Mesothelial cell of epicardium (in vitro differentiated cells): ENCODE measurements around the gene TPRKB. TPM values are rescaled to one million over a fixed set of nuclear protein-coding genes. Genes with fewer than 3 reads are reported as not detected.
"Not testable (repeated sequence)": the region's sequence is repeated elsewhere in the genome, so short reads cannot be mapped to it uniquely, and the experiment has no call there.

Experiments used
- DNase-seq, 2 experiments: peaks; one replicate each; pipeline ENCODE4 v3.0.0; 2021; ENCODE audit warnings: low spot score in 2 of 2; ENCODE audit not compliant: unreplicated experiment in 2 of 2
- H3K27ac Mint-ChIP-seq: 2 replicates; pipeline ENCODE4 v1.8.0; 2021; ENCODE audit warnings: mixed read lengths
- H3K27me3 Mint-ChIP-seq: 2 replicates; pipeline ENCODE4 v1.8.0; 2021; ENCODE audit warnings: low read depth, mixed read lengths
- H3K36me3 Mint-ChIP-seq: 2 replicates; pipeline ENCODE4 v1.8.0; 2021; ENCODE audit warnings: mixed read lengths
- H3K4me1 Mint-ChIP-seq: 2 replicates; pipeline ENCODE4 v1.8.0; 2021; ENCODE audit warnings: mixed read lengths
- H3K4me3 Mint-ChIP-seq: 2 replicates; pipeline ENCODE4 v1.8.0; 2021; ENCODE audit warnings: mild to moderate bottlenecking, moderate library complexity, mixed read lengths
- H3K9me3 Mint-ChIP-seq: 2 replicates; pipeline ENCODE4 v1.8.0; 2021; ENCODE audit warnings: mixed read lengths
- CTCF ChIP-seq: fragments of 200-600 bp; sonication (generic); IDR thresholded peaks from one replicate; pipeline ENCODE4 v1.5.0; 2021; ENCODE audit warnings: antibody characterized with exemption; ENCODE audit not compliant: unreplicated experiment
- total RNA-seq: library from RNA; stranded (reverse); gene quantifications from 3 replicates; pipeline ENCODE4 v1.2.1, GENCODE V29; 2021

The TPRKB gene
- total RNA-seq, 1 donor from 2014 or later, result 35.0 TPM

GRCh38 chr2:73766349-73766748 lies 29.2 kb upstream of the TPRKB start:
- Mint-ChIP-seq H3K27ac (no peak overlapping the region), H3K36me3 (peaks cover 54% of the 10 kb centered on the region), H3K4me3 (no peak overlapping the region), H3K9me3 (no peaks in the 10 kb centered on the region), H3K27me3 (no peaks in the 10 kb centered on the region), H3K4me1 (no peaks in the 10 kb centered on the region)
- no peak for DNase-seq
- no peak for TF ChIP-seq CTCF

- peaks cover 53% of the 10 kb centered on the region for H3K36me3 Mint-ChIP-seq
- no peak for TF ChIP-seq CTCF
- no peaks in the 10 kb centered on the region for H3K9me3 Mint-ChIP-seq
- no peak for DNase-seq
- no peaks in the 10 kb centered on the region for H3K4me1 Mint-ChIP-seq
- H3K4me3 Mint-ChIP-seq, result no peak overlapping the region
- H3K27ac Mint-ChIP-seq, result no peak overlapping the region
- no peaks in the 10 kb centered on the region for H3K27me3 Mint-ChIP-seq
These were observed 27.8 kb upstream of the TPRKB start for GRCh38 chr2:73764945-73765344.

GRCh38 chr2:73762571-73762970 lies 25.4 kb upstream of the TPRKB start:
- H3K4me3 Mint-ChIP-seq, result no peak overlapping the region
- no peak for TF ChIP-seq CTCF
- H3K4me1 Mint-ChIP-seq, result peaks cover 4% of the 10 kb centered on the region
- no peak overlapping the region for H3K27ac Mint-ChIP-seq
- H3K36me3 Mint-ChIP-seq, result peaks cover 45% of the 10 kb centered on the region
- DNase-seq, result no peak
- no peaks in the 10 kb centered on the region for H3K9me3 Mint-ChIP-seq
- H3K27me3 Mint-ChIP-seq, result no peaks in the 10 kb centered on the region

- Mint-ChIP-seq H3K4me3 (no peak overlapping the region), H3K27me3 (no peaks in the 10 kb centered on the region), H3K4me1 (peaks cover 4% of the 10 kb centered on the region), H3K27ac (no peak overlapping the region), H3K36me3 (peaks cover 41% of the 10 kb centered on the region), H3K9me3 (no peaks in the 10 kb centered on the region)
- TF ChIP-seq CTCF, result no peak
- DNase-seq, result no peak
These were observed 22.8 kb upstream of the TPRKB start for GRCh38 chr2:73759904-73760303.

- H3K4me3 Mint-ChIP-seq, result no peak overlapping the region
- H3K27ac Mint-ChIP-seq, result peak overlapping the region; percentile 22
- H3K27me3 Mint-ChIP-seq, result no peaks in the 10 kb centered on the region
- peaks cover 4% of the 10 kb centered on the region for H3K9me3 Mint-ChIP-seq
- TF ChIP-seq CTCF, result no peak
- H3K4me1 Mint-ChIP-seq, result peaks cover 4% of the 10 kb centered on the region
- H3K36me3 Mint-ChIP-seq, result peaks cover 46% of the 10 kb centered on the region
- DNase-seq, result no peak
These were observed 22.2 kb upstream of the TPRKB start for GRCh38 chr2:73759285-73759764.

- not testable (repeated sequence) for H3K27me3 Mint-ChIP-seq, H3K4me3 Mint-ChIP-seq, H3K27ac Mint-ChIP-seq, DNase-seq, H3K4me1 Mint-ChIP-seq, H3K9me3 Mint-ChIP-seq
- H3K36me3 Mint-ChIP-seq, result peaks cover 49% of the 10 kb centered on the region
These were observed 17.2 kb upstream of the TPRKB start for GRCh38 chr2:73754332-73754731.
